HepG2 (cell line): ENCODE results near the gene HAPLN2. TPM values are rescaled to one million over a fixed set of nuclear protein-coding genes. Genes with fewer than 3 reads are reported as not detected.

Source experiments
- ATAC-seq: fragments of 200-7000 bp; cut with Tn5 transposase; 3 replicates; pipeline ENCODE4 v1.9.1; 2020; ENCODE audit warnings: mild to moderate bottlenecking, moderate library complexity
- BruUV-seq: library from RNA; stranded (reverse); fragments of 400-500 nt; replicated peaks from 2 replicates; lab custom pipeline; 2021; lab: Mats Ljungman, UMichigan
- CTCF ChIA-PET: fragments of 300-600 bp; formaldehyde crosslinking; extraction: SDS; loops from one replicate; lab custom pipeline; 2021; ENCODE audit warnings: low total read pairs, inconsistent platforms, low intra/inter-chr PET ratio; lab: Yijun Ruan, JAX
- POLR2A ChIA-PET: fragments of 350-600 bp; sonication (Branson Sonifier 250); formaldehyde crosslinking; loops from one replicate; lab custom pipeline; 2020; ENCODE audit warnings: antibody characterized with exemption, inconsistent platforms; lab: Yijun Ruan, JAX
- DNase-seq: peaks from one replicate; pipeline ENCODE4 v3.0.0-alpha.2; 2015; ENCODE audit warnings: low spot score
- FAIRE-seq: peaks from 3 replicates; lab custom pipeline; 2011; peaks lifted over from hg19 to GRCh38; lab: Jason Lieb, UNC
- H2AFZ ChIP-seq: one replicate; pipeline ENCODE4 v1.6.1; 2011; ENCODE audit warnings: low read length, inconsistent platforms
- H3K27ac ChIP-seq: fragments of 300-600 bp; 3 replicates; pipeline ENCODE4 v1.8.0; 2011; ENCODE audit warnings: mixed run types, mild to moderate bottlenecking, mixed read lengths, low read length, inconsistent platforms; ENCODE audit not compliant: insufficient read depth; ENCODE audit errors: extremely low read length
- H3K27me3 ChIP-seq, 2 experiments: fragments of 200-600 bp in 1 of 2; 2 replicates in 1 of 2; 3 replicates in 1 of 2; pipeline versions ENCODE4 v1.6.0 to v1.8.0; 2011; ENCODE audit warnings: low read length in 2 of 2, mild to moderate bottlenecking in 2 of 2, moderate library complexity in 2 of 2, inconsistent platforms in 1 of 2; ENCODE audit not compliant: insufficient read depth in 2 of 2, control insufficient read depth in 1 of 2
- H3K36me3 ChIP-seq, 2 experiments: fragments of 200-600 bp in 1 of 2; replicated peaks in 1 of 2; 2 replicates in 1 of 2; 3 replicates in 1 of 2; pipeline versions ENCODE4 v1.5.1 to v1.8.0; 2011; ENCODE audit warnings: low read length in 2 of 2, inconsistent platforms in 1 of 2; ENCODE audit not compliant: insufficient read depth in 2 of 2, control insufficient read depth in 1 of 2
- H3K4me1 ChIP-seq: 2 replicates; pipeline ENCODE4 v1.5.1; 2012; ENCODE audit warnings: low read length, inconsistent platforms; ENCODE audit not compliant: insufficient read depth
- H3K4me2 ChIP-seq: 2 replicates; pipeline ENCODE4 v1.6.0; 2011; ENCODE audit warnings: low read depth, low read length, inconsistent platforms
- H3K4me3 ChIP-seq, 3 experiments: fragments of 200-600 bp in 1 of 3; sonication (generic), shearing (Covaris generic) in 1 of 3; replicated peaks in 1 of 3; 2 replicates each; pipeline ENCODE4 v1.5.1; 2011 to 2016; ENCODE audit warnings: low read length in 3 of 3, inconsistent platforms in 2 of 3, low read depth in 2 of 3, mild to moderate bottlenecking in 2 of 3, control low read depth in 1 of 3, mixed read lengths in 1 of 3; ENCODE audit not compliant: insufficient read depth in 1 of 3
- H3K79me2 ChIP-seq: one replicate; pipeline ENCODE4 v1.6.1; 2011; ENCODE audit warnings: low read length, inconsistent platforms; ENCODE audit not compliant: insufficient read depth
- H3K9ac ChIP-seq: 2 replicates; pipeline ENCODE4 v1.6.0; 2011; ENCODE audit warnings: mild to moderate bottlenecking, low read depth, low read length, inconsistent platforms; ENCODE audit not compliant: insufficient read depth
- H3K9me3 ChIP-seq: 2 replicates; pipeline ENCODE4 v1.5.1; 2012; ENCODE audit warnings: mild to moderate bottlenecking, low read length
- H4K20me1 ChIP-seq: 2 replicates; pipeline ENCODE4 v1.6.0; 2011; ENCODE audit warnings: inconsistent platforms, mild to moderate bottlenecking, low read length, moderate library complexity; ENCODE audit not compliant: insufficient read depth
- RBM22 ChIP-seq: fragments of 200-400 bp; formaldehyde crosslinking; optimal IDR thresholded peaks from 2 replicates; pipeline ENCODE3; 2017; ENCODE audit warnings: mild to moderate bottlenecking, low read length, moderate library complexity
- SALL1 ChIP-seq: sonication (generic); formaldehyde crosslinking; IDR thresholded peaks from 2 replicates; pipeline ENCODE4 v1.8.0; 2022; ENCODE audit warnings: mild to moderate bottlenecking, missing genetic modification reagents
- STAG1 ChIP-seq: sonication (generic); formaldehyde crosslinking; IDR thresholded peaks from 2 replicates; pipeline ENCODE4 v1.4.0; 2020; ENCODE audit warnings: missing genetic modification reagents
- SUZ12 ChIP-seq: fragments of 150-350 bp; IDR thresholded peaks from 2 replicates; pipeline ENCODE4 v1.6.1; 2014; ENCODE audit warnings: low read depth, low read length
- XRCC5 ChIP-seq: fragments of 200-400 bp; formaldehyde crosslinking; optimal IDR thresholded peaks from 2 replicates; pipeline ENCODE3; 2017; ENCODE audit warnings: mild to moderate bottlenecking, low read length
- ZNF160 ChIP-seq: sonication (generic); formaldehyde crosslinking; IDR thresholded peaks from 2 replicates; pipeline ENCODE4 v1.8.0; 2022; ENCODE audit warnings: mild to moderate bottlenecking, inconsistent platforms, missing genetic modification reagents
- ZNF660 ChIP-seq: sonication (generic); formaldehyde crosslinking; IDR thresholded peaks from 2 replicates; pipeline ENCODE4 v1.5.1; 2020; ENCODE audit warnings: mild to moderate bottlenecking, low read depth, missing genetic modification reagents, borderline replicate concordance
- ZNF768 ChIP-seq: sonication (generic); formaldehyde crosslinking; IDR thresholded peaks from 2 replicates; pipeline ENCODE4 v1.4.0; 2020; ENCODE audit warnings: missing genetic modification reagents
- WGBS: methylation state at CpG from one replicate; pipeline ENCODE4 v1.1.6; 2017; ENCODE audit warnings: low lambda C conversion rate; 5-methylcytosine and 5-hydroxymethylcytosine counted together
- in situ Hi-C: cut with HindIII; loops from 2 replicates; pipeline ENCODE4 v1.10.0; 2017; ENCODE audit warnings: low pct_unique_long_range_greater_than_20kb; ENCODE audit not compliant: extremely low pct_ligation_motif_present
- intact Hi-C: fragments of 100-400 bp; cut with micrococcal nuclease; formaldehyde crosslinking; loops from one replicate; pipeline ENCODE4 v1.10.0; 2022; ENCODE audit not compliant: unreplicated experiment
- polyA plus RNA-seq, 8 experiments: library from polyadenylated mRNA; depleted of rRNA in 3 of 8; stranded (reverse) in 7 of 8; unstranded in 1 of 8; fragments of >200 nt; fragmentation: Illumina TruSeq in 4 of 8; extraction: Trizol in 4 of 8; gene quantifications; 2 replicates each; pipeline versions ENCODE4 v1.2.1 to v1.2.3, GENCODE V29; 2011 to 2016; ENCODE audit warnings: low read depth in 4 of 8, missing spikeins in 1 of 8, mixed read lengths in 1 of 8; ENCODE audit not compliant: insufficient read depth in 1 of 8
- total RNA-seq, 5 experiments: library from RNA; depleted of rRNA; stranded (reverse); fragments of >200 nt; fragmentation: Illumina TruSeq; extraction: Trizol; gene quantifications; 2 replicates each; pipeline ENCODE4 v1.2.3, GENCODE V29; 2016; ENCODE audit warnings: low read depth in 1 of 5
- TF ChIP-seq, protein P1 (sequence below), 2 experiments: sonication (generic) in 1 of 2; formaldehyde crosslinking in 1 of 2; IDR thresholded peaks; 2 replicates each; pipeline versions ENCODE4 v1.4.0 to v1.6.1; 2018 to 2020; ENCODE audit warnings: missing genetic modification reagents in 2 of 2, borderline replicate concordance in 1 of 2, low read depth in 1 of 2, mild to moderate bottlenecking in 1 of 2, missing biosample characterization in 1 of 2
- TF ChIP-seq, protein P2 (sequence below): sonication (generic); formaldehyde crosslinking; IDR thresholded peaks from 2 replicates; pipeline ENCODE4 v1.4.0; 2020; ENCODE audit warnings: missing genetic modification reagents, low read depth, mild to moderate bottlenecking, borderline replicate concordance
- TF ChIP-seq, protein P3 (sequence below): sonication (generic); formaldehyde crosslinking; IDR thresholded peaks from 2 replicates; pipeline ENCODE4 v1.9.0; 2022; ENCODE audit warnings: missing genetic modification reagents, mild to moderate bottlenecking, borderline replicate concordance
- TF ChIP-seq, protein P4 (sequence below): sonication (generic); formaldehyde crosslinking; IDR thresholded peaks from 2 replicates; pipeline ENCODE4 v1.5.1; 2020; ENCODE audit warnings: mild to moderate bottlenecking, missing genetic modification reagents, moderate library complexity
- TF ChIP-seq, protein P5 (sequence below): sonication (generic); formaldehyde crosslinking; IDR thresholded peaks from 2 replicates; pipeline ENCODE4 v1.5.0; 2020; ENCODE audit warnings: mild to moderate bottlenecking, missing genetic modification reagents, moderate library complexity

Gene HAPLN2
- total and polyA plus RNA-seq, 2 of the 13 experiments (the other 11 are each of a cell fraction or from before 2014, with no cell fraction given) = not detected

DNA sequence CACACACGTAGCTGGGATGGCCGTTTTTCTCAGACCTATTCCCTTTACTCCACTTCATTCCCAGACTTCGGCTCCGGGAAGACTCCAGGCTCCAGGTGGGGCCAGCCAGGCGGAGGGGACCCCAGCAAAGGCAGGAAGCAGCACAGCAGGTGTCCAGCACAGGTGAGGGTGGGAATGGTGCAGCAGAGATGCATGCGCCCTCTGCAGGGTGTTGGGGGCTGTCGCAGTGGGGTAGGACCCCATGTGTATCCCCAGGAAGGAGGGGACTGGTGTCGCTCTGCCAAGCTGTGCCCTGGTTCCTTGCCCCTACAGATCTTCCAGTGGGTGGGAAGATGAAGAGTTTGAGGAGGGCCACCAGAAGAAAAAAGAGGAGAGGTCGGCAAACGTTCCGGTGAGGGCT is 34.4 kb upstream of the HAPLN2 start:
- no TSS peak for BruUV-seq
- Histone ChIP-seq H3K9ac (no peak overlapping the region), H3K4me2 (peak overlapping the region; percentile 29; the same call in 1 of the 2 replicates), H3K4me3 (no peak overlapping the region), H3K79me2 (no peaks in the 10 kb centered on the region), H3K4me1 (0 out of 2 replicates have a peak, but pooled peaks cover 14% of the 10 kb centered on the region), H2AFZ (no peak overlapping the region), H3K27me3 (peaks cover 6 to 35% of the 10 kb centered on the region in 2 experiments; a peak in 4 of 5 replicates), H3K27ac (no peak overlapping the region), H3K9me3 (no peaks in the 10 kb centered on the region), H3K36me3 (no peaks in the 10 kb centered on the region), H4K20me1 (no peaks in the 10 kb centered on the region)
- ChIA-PET CTCF (interaction anchor here (1.2 to 5.8 kb wide), 3 partner anchors 23 to 128 kb away, joined by 3 to 86 read pairs (median 7); no protein-coding TSS in a partner anchor), POLR2A (no interaction called here)
- intact Hi-C loops (loop anchor here (1.0 to 5.0 kb wide), 3 partner anchors 23 to 129 kb away; partner anchors contain the start of gene MEF2D), in situ Hi-C loops (no loop called here)
- 5% methylated on average over 11 of the region's 11 CpGs for WGBS
- DNase-seq = peak; percentile 28
- peak; percentile 86 for ATAC-seq
- FAIRE-seq = no peak
- TF ChIP-seq, protein P1, sequence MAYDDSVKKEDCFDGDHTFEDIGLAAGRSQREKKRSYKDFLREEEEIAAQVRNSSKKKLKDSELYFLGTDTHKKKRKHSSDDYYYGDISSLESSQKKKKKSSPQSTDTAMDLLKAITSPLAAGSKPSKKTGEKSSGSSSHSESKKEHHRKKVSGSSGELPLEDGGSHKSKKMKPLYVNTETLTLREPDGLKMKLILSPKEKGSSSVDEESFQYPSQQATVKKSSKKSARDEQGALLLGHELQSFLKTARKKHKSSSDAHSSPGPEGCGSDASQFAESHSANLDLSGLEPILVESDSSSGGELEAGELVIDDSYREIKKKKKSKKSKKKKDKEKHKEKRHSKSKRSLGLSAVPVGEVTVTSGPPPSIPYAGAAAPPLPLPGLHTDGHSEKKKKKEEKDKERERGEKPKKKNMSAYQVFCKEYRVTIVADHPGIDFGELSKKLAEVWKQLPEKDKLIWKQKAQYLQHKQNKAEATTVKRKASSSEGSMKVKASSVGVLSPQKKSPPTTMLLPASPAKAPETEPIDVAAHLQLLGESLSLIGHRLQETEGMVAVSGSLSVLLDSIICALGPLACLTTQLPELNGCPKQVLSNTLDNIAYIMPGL (CRISPR knock-in tag; IDR thresholded peaks at IDR 0.05; ENCODE audit: borderline replicate concordance in 1 of 2, low read depth in 1 of 2) = 0 out of 4 replicates have a peak, but pooled peaks of 1 of the 2 experiments have one; percentile 20
- TF ChIP-seq, protein P2, sequence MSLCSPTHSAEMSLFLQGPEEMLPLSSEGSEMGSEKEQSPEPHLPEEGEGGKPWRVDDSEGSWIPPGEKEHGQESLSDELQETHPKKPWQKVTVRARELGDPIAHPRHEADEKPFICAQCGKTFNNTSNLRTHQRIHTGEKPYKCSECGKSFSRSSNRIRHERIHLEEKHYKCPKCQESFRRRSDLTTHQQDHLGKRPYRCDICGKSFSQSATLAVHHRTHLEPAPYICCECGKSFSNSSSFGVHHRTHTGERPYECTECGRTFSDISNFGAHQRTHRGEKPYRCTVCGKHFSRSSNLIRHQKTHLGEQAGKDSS (CRISPR knock-in tag) = no peak
- TF ChIP-seq, protein P3, sequence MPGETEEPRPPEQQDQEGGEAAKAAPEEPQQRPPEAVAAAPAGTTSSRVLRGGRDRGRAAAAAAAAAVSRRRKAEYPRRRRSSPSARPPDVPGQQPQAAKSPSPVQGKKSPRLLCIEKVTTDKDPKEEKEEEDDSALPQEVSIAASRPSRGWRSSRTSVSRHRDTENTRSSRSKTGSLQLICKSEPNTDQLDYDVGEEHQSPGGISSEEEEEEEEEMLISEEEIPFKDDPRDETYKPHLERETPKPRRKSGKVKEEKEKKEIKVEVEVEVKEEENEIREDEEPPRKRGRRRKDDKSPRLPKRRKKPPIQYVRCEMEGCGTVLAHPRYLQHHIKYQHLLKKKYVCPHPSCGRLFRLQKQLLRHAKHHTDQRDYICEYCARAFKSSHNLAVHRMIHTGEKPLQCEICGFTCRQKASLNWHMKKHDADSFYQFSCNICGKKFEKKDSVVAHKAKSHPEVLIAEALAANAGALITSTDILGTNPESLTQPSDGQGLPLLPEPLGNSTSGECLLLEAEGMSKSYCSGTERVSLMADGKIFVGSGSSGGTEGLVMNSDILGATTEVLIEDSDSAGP (CRISPR knock-in tag) = 0 out of 2 replicates have a peak, but pooled peaks have one; percentile 36
- no peak for TF ChIP-seq ZNF160 (CRISPR knock-in tag)
- peak; percentile 44 for TF ChIP-seq XRCC5
- TF ChIP-seq, protein P4, sequence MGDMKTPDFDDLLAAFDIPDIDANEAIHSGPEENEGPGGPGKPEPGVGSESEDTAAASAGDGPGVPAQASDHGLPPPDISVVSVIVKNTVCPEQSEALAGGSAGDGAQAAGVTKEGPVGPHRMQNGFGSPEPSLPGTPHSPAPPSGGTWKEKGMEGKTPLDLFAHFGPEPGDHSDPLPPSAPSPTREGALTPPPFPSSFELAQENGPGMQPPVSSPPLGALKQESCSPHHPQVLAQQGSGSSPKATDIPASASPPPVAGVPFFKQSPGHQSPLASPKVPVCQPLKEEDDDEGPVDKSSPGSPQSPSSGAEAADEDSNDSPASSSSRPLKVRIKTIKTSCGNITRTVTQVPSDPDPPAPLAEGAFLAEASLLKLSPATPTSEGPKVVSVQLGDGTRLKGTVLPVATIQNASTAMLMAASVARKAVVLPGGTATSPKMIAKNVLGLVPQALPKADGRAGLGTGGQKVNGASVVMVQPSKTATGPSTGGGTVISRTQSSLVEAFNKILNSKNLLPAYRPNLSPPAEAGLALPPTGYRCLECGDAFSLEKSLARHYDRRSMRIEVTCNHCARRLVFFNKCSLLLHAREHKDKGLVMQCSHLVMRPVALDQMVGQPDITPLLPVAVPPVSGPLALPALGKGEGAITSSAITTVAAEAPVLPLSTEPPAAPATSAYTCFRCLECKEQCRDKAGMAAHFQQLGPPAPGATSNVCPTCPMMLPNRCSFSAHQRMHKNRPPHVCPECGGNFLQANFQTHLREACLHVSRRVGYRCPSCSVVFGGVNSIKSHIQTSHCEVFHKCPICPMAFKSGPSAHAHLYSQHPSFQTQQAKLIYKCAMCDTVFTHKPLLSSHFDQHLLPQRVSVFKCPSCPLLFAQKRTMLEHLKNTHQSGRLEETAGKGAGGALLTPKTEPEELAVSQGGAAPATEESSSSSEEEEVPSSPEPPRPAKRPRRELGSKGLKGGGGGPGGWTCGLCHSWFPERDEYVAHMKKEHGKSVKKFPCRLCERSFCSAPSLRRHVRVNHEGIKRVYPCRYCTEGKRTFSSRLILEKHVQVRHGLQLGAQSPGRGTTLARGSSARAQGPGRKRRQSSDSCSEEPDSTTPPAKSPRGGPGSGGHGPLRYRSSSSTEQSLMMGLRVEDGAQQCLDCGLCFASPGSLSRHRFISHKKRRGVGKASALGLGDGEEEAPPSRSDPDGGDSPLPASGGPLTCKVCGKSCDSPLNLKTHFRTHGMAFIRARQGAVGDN (CRISPR knock-in tag) = peak; percentile 32; the same call in 1 of the 2 replicates
- no peak for TF ChIP-seq ZNF660 (CRISPR knock-in tag)
- no peak for TF ChIP-seq SUZ12
- peak; percentile 14; the same call in 1 of the 2 replicates for TF ChIP-seq SALL1 (CRISPR knock-in tag)
- TF ChIP-seq RBM22 = no peak
- TF ChIP-seq, protein P5, sequence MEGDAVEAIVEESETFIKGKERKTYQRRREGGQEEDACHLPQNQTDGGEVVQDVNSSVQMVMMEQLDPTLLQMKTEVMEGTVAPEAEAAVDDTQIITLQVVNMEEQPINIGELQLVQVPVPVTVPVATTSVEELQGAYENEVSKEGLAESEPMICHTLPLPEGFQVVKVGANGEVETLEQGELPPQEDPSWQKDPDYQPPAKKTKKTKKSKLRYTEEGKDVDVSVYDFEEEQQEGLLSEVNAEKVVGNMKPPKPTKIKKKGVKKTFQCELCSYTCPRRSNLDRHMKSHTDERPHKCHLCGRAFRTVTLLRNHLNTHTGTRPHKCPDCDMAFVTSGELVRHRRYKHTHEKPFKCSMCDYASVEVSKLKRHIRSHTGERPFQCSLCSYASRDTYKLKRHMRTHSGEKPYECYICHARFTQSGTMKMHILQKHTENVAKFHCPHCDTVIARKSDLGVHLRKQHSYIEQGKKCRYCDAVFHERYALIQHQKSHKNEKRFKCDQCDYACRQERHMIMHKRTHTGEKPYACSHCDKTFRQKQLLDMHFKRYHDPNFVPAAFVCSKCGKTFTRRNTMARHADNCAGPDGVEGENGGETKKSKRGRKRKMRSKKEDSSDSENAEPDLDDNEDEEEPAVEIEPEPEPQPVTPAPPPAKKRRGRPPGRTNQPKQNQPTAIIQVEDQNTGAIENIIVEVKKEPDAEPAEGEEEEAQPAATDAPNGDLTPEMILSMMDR (CRISPR knock-in tag) = peak; percentile 75
- TF ChIP-seq STAG1 (CRISPR knock-in tag) = peak; percentile 48
- peak; percentile 42; the same call in 1 of the 2 replicates for TF ChIP-seq ZNF768 (CRISPR knock-in tag)
